HepG2 (cell line): ENCODE data around the gene PDSS2. TPM values are rescaled to one million over a fixed set of nuclear protein-coding genes. Genes with fewer than 3 reads are reported as not detected.

Source experiments
- ATAC-seq: fragments of 200-7000 bp; cut with Tn5 transposase; 3 replicates; pipeline ENCODE4 v1.9.1; 2020; ENCODE audit warnings: mild to moderate bottlenecking, moderate library complexity
- BruUV-seq: library from RNA; stranded (reverse); fragments of 400-500 nt; replicated peaks from 2 replicates; lab custom pipeline; 2021; lab: Mats Ljungman, UMichigan
- CTCF ChIA-PET: fragments of 300-600 bp; formaldehyde crosslinking; extraction: SDS; loops from one replicate; lab custom pipeline; 2021; ENCODE audit warnings: low total read pairs, inconsistent platforms, low intra/inter-chr PET ratio; lab: Yijun Ruan, JAX
- POLR2A ChIA-PET: fragments of 350-600 bp; sonication (Branson Sonifier 250); formaldehyde crosslinking; loops from one replicate; lab custom pipeline; 2020; ENCODE audit warnings: antibody characterized with exemption, inconsistent platforms; lab: Yijun Ruan, JAX
- DNase-seq: peaks from one replicate; pipeline ENCODE4 v3.0.0-alpha.2; 2015; ENCODE audit warnings: low spot score
- FAIRE-seq: peaks from 3 replicates; lab custom pipeline; 2011; peaks lifted over from hg19 to GRCh38; lab: Jason Lieb, UNC
- H2AFZ ChIP-seq: one replicate; pipeline ENCODE4 v1.6.1; 2011; ENCODE audit warnings: low read length, inconsistent platforms
- H3K27ac ChIP-seq: fragments of 300-600 bp; 3 replicates; pipeline ENCODE4 v1.8.0; 2011; ENCODE audit warnings: mixed run types, mild to moderate bottlenecking, mixed read lengths, low read length, inconsistent platforms; ENCODE audit not compliant: insufficient read depth; ENCODE audit errors: extremely low read length
- H3K27me3 ChIP-seq, 2 experiments: fragments of 200-600 bp in 1 of 2; 2 replicates in 1 of 2; 3 replicates in 1 of 2; pipeline versions ENCODE4 v1.6.0 to v1.8.0; 2011; ENCODE audit warnings: low read length in 2 of 2, mild to moderate bottlenecking in 2 of 2, moderate library complexity in 2 of 2, inconsistent platforms in 1 of 2; ENCODE audit not compliant: insufficient read depth in 2 of 2, control insufficient read depth in 1 of 2
- H3K36me3 ChIP-seq, 2 experiments: fragments of 200-600 bp in 1 of 2; replicated peaks in 1 of 2; 2 replicates in 1 of 2; 3 replicates in 1 of 2; pipeline versions ENCODE4 v1.5.1 to v1.8.0; 2011; ENCODE audit warnings: low read length in 2 of 2, inconsistent platforms in 1 of 2; ENCODE audit not compliant: insufficient read depth in 2 of 2, control insufficient read depth in 1 of 2
- H3K4me1 ChIP-seq: 2 replicates; pipeline ENCODE4 v1.5.1; 2012; ENCODE audit warnings: low read length, inconsistent platforms; ENCODE audit not compliant: insufficient read depth
- H3K4me2 ChIP-seq: 2 replicates; pipeline ENCODE4 v1.6.0; 2011; ENCODE audit warnings: low read depth, low read length, inconsistent platforms
- H3K4me3 ChIP-seq, 3 experiments: fragments of 200-600 bp in 1 of 3; sonication (generic), shearing (Covaris generic) in 1 of 3; replicated peaks in 1 of 3; 2 replicates each; pipeline ENCODE4 v1.5.1; 2011 to 2016; ENCODE audit warnings: low read length in 3 of 3, inconsistent platforms in 2 of 3, low read depth in 2 of 3, mild to moderate bottlenecking in 2 of 3, control low read depth in 1 of 3, mixed read lengths in 1 of 3; ENCODE audit not compliant: insufficient read depth in 1 of 3
- H3K79me2 ChIP-seq: one replicate; pipeline ENCODE4 v1.6.1; 2011; ENCODE audit warnings: low read length, inconsistent platforms; ENCODE audit not compliant: insufficient read depth
- H3K9ac ChIP-seq: 2 replicates; pipeline ENCODE4 v1.6.0; 2011; ENCODE audit warnings: mild to moderate bottlenecking, low read depth, low read length, inconsistent platforms; ENCODE audit not compliant: insufficient read depth
- H3K9me3 ChIP-seq: 2 replicates; pipeline ENCODE4 v1.5.1; 2012; ENCODE audit warnings: mild to moderate bottlenecking, low read length
- H4K20me1 ChIP-seq: 2 replicates; pipeline ENCODE4 v1.6.0; 2011; ENCODE audit warnings: inconsistent platforms, mild to moderate bottlenecking, low read length, moderate library complexity; ENCODE audit not compliant: insufficient read depth
- KAT7 ChIP-seq: IDR thresholded peaks from 2 replicates; pipeline ENCODE4 v1.6.1; 2018; ENCODE audit warnings: borderline replicate concordance, missing compliant biosample characterization
- KDM5B ChIP-seq: sonication (generic); formaldehyde crosslinking; IDR thresholded peaks from 2 replicates; pipeline ENCODE4 v1.4.0; 2020; ENCODE audit warnings: missing genetic modification reagents, mild to moderate bottlenecking, borderline replicate concordance
- PCBP1 ChIP-seq: fragments of 200-400 bp; formaldehyde crosslinking; IDR thresholded peaks from 2 replicates; pipeline ENCODE4 v1.6.1; 2017; ENCODE audit warnings: mild to moderate bottlenecking, low read depth, low read length, borderline replicate concordance
- POGZ ChIP-seq: sonication (generic); formaldehyde crosslinking; IDR thresholded peaks from 2 replicates; pipeline ENCODE4 v1.4.0; 2020; ENCODE audit warnings: mild to moderate bottlenecking, missing genetic modification reagents
- SP5 ChIP-seq: IDR thresholded peaks from 2 replicates; pipeline ENCODE4 v1.6.1; 2016; ENCODE audit warnings: low read depth, borderline replicate concordance
- ZNF282 ChIP-seq: fragments of 450-650 bp; IDR thresholded peaks from 2 replicates; pipeline ENCODE4 v1.6.1; 2018; ENCODE audit not compliant: partially characterized antibody
- ZNF557 ChIP-seq: sonication (generic); formaldehyde crosslinking; IDR thresholded peaks from 2 replicates; pipeline ENCODE4 v1.4.0; 2020; ENCODE audit warnings: missing genetic modification reagents
- ZNF749 ChIP-seq: sonication (generic); formaldehyde crosslinking; IDR thresholded peaks from 2 replicates; pipeline ENCODE4 v1.8.0; 2022; ENCODE audit warnings: mild to moderate bottlenecking, missing genetic modification reagents, moderate library complexity, borderline replicate concordance
- WGBS: methylation state at CpG from one replicate; pipeline ENCODE4 v1.1.6; 2017; ENCODE audit warnings: low lambda C conversion rate; 5-methylcytosine and 5-hydroxymethylcytosine counted together
- in situ Hi-C: cut with HindIII; loops from 2 replicates; pipeline ENCODE4 v1.10.0; 2017; ENCODE audit warnings: low pct_unique_long_range_greater_than_20kb; ENCODE audit not compliant: extremely low pct_ligation_motif_present
- intact Hi-C: fragments of 100-400 bp; cut with micrococcal nuclease; formaldehyde crosslinking; loops from one replicate; pipeline ENCODE4 v1.10.0; 2022; ENCODE audit not compliant: unreplicated experiment
- polyA plus RNA-seq, 8 experiments: library from polyadenylated mRNA; depleted of rRNA in 3 of 8; stranded (reverse) in 7 of 8; unstranded in 1 of 8; fragments of >200 nt; fragmentation: Illumina TruSeq in 4 of 8; extraction: Trizol in 4 of 8; gene quantifications; 2 replicates each; pipeline versions ENCODE4 v1.2.1 to v1.2.3, GENCODE V29; 2011 to 2016; ENCODE audit warnings: low read depth in 4 of 8, missing spikeins in 1 of 8, mixed read lengths in 1 of 8; ENCODE audit not compliant: insufficient read depth in 1 of 8
- total RNA-seq, 5 experiments: library from RNA; depleted of rRNA; stranded (reverse); fragments of >200 nt; fragmentation: Illumina TruSeq; extraction: Trizol; gene quantifications; 2 replicates each; pipeline ENCODE4 v1.2.3, GENCODE V29; 2016; ENCODE audit warnings: low read depth in 1 of 5
- TF ChIP-seq, protein P1 (sequence below): sonication (generic); formaldehyde crosslinking; IDR thresholded peaks from 2 replicates; pipeline ENCODE4 v1.4.0; 2020; ENCODE audit warnings: mild to moderate bottlenecking, missing genetic modification reagents
- TF ChIP-seq, protein P2 (sequence below): sonication (generic); formaldehyde crosslinking; IDR thresholded peaks from 2 replicates; pipeline ENCODE4 v1.4.0; 2020; ENCODE audit warnings: missing genetic modification reagents, borderline replicate concordance

PDSS2 gene
- total and polyA plus RNA-seq, 2 of the 13 experiments (the other 11 are each of a cell fraction or from before 2014, with no cell fraction given) = 16.2 to 17.0 TPM

GRCh38 chr6:107228754-107229153, 230.6 kb downstream of the PDSS2 start:
- H2AFZ ChIP-seq = no peak overlapping the region
- no TSS peak for BruUV-seq
- TF ChIP-seq KAT7 (CRISPR knock-in tag) (no peak), POGZ (CRISPR knock-in tag) (no peak), ZNF557 (CRISPR knock-in tag) (no peak), KDM5B (CRISPR knock-in tag) (no peak), ZNF282 (no peak), ZNF749 (CRISPR knock-in tag) (no peak), SP5 (CRISPR knock-in tag) (no peak), PCBP1 (no peak)
- TF ChIP-seq, protein P1, sequence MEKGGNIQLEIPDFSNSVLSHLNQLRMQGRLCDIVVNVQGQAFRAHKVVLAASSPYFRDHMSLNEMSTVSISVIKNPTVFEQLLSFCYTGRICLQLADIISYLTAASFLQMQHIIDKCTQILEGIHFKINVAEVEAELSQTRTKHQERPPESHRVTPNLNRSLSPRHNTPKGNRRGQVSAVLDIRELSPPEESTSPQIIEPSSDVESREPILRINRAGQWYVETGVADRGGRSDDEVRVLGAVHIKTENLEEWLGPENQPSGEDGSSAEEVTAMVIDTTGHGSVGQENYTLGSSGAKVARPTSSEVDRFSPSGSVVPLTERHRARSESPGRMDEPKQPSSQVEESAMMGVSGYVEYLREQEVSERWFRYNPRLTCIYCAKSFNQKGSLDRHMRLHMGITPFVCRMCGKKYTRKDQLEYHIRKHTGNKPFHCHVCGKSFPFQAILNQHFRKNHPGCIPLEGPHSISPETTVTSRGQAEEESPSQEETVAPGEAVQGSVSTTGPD (CRISPR knock-in tag) = no peak
- TF ChIP-seq, protein P2, sequence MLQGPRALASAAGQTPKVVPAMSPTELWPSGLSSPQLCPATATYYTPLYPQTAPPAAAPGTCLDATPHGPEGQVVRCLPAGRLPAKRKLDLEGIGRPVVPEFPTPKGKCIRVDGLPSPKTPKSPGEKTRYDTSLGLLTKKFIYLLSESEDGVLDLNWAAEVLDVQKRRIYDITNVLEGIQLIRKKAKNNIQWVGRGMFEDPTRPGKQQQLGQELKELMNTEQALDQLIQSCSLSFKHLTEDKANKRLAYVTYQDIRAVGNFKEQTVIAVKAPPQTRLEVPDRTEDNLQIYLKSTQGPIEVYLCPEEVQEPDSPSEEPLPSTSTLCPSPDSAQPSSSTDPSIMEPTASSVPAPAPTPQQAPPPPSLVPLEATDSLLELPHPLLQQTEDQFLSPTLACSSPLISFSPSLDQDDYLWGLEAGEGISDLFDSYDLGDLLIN = no peak
- no peaks in the 10 kb centered on the region; a peak in 1 of 5 replicates for H3K36me3 ChIP-seq
- no peaks in the 10 kb centered on the region for H4K20me1 ChIP-seq
- intact Hi-C loops (no loop called here), in situ Hi-C loops (no loop called here)
- H3K4me2 ChIP-seq = no peak overlapping the region
- H3K9ac ChIP-seq = no peak overlapping the region
- H3K9me3 ChIP-seq = no peaks in the 10 kb centered on the region
- ChIA-PET POLR2A (no interaction called here), CTCF (no interaction called here)
- H3K4me1 ChIP-seq = peaks cover 23% of the 10 kb centered on the region
- H3K79me2 ChIP-seq = no peaks in the 10 kb centered on the region
- ATAC-seq = no peak
- WGBS = 76% methylated on average over 1 of the region's 1 CpG
- H3K27ac ChIP-seq = no peak overlapping the region
- no peak for DNase-seq
- no peaks in the 10 kb centered on the region for H3K27me3 ChIP-seq
- no peak for FAIRE-seq
- H3K4me3 ChIP-seq = no peak overlapping the region
